Mucosa of gallbladder (tissue), 1 donor: ENCODE measurements around the gene RANBP6. TPM values are rescaled to one million over a fixed set of nuclear protein-coding genes. Genes with fewer than 3 reads are reported as not detected.

Experiments
- DNase-seq: peaks from one replicate; pipeline ENCODE4 v3.0.0-alpha.2; 2020; ENCODE audit warnings: low spot score
- total RNA-seq: library from RNA; stranded (reverse); gene quantifications from one replicate; pipeline ENCODE4 v1.2.1, GENCODE V29; 2021
- donor health status: DM: no; HTN: no; CAD: no.

RANBP6 gene
- total RNA-seq, 1 donor from 2014 or later = 12.7 TPM

DNA sequence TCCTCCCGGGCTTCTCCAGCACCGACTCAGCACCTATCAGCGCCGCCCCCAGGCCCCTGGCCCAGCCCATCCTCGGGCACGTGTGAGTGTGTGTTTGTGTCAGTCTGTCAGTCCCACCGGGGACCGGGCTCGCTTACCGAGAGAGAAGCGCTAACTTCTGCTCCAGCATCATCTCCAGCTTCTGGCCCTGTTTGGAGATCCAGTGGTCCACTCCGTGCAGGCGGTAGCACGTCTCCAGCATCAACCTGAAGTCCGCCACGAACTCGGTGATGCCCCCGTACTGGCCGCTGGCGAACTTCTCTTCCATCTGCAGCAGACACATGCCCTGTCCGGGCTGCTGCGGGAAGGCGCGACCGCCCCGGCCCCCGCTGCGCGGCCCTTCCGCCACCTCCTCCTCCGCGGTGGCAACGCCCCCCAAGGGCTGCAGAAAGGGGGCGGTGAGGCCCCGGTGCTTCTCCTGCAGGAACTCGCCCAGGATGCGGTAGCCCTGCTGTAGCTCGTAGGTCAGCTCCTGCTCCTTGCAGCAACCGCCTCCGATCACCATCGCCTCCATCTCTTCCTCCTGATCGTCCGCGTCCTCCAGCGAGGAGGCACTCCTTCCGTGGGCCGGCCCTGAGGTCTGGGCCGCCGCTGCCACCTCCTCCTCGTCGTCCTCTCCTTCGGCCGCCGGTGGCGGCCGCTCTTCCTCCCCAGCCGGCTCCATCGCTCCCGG is 8.2 kb downstream of the RANBP6 start:
- DNase-seq = peak; percentile 82

DNA sequence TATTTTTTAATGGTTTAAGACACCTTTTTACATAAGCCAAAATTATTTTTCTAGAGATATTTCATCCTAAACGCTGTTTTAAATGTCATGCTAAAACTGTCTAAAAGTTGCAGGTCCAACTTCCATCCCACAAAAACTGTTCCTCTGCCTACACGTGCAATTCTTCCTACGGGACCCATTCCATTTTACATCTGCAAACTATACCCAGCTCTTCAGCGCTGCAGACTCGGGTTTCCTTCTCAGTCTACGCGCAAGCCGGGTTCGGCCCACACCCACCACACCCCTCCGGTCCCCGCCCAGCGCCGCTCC is 8.7 kb downstream of the RANBP6 start:
- DNase-seq = no peak

DNA sequence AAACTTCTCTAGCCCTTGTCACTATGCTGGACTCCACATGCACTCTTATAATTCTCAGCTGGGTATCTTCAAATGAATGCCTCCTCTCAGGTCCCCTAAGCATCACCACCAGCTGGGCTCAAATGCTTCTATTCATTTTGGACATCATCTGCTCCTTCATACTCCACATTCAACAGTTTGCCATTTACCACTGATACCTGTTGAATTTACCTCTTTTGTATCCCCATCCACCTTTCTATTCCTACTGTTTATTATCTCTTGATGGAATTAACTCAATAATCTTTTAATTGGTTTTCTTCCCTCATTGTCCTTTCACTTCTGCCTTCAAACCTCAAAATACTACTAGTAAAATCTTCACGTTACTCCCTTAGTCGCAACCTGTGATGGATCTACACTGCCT is 14.5 kb downstream of the RANBP6 start:
- no peak for DNase-seq

DNA sequence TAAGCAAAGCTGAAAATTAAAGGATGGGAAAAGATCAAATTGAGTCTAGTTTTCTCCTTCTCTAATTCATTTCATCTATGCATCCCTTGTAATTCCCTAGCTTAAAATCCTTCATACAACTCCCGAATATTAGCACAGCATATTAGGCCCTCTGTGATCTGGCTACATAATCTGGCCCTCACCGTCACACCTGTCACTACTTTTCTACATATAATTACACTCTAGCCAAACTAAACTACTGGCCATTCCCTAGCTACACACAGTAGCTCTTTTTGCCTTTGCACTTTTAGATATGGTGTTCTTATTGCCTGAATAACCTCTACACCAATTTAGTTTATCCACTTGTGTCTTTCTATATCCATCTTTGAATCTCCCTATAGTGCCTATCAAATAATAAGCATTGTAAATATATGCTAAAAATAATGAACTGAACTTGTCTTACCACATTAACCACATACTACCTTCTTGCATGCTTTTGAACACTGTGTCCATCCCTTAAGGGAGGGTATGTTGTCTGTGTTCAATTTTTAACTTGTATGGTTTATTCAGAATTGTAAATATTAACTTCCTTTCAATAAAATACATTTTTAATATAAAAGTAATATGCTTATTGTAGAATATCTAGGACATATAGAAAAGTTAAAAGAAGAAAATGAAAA is 15.9 kb downstream of the RANBP6 start:
- DNase-seq = no peak

DNA sequence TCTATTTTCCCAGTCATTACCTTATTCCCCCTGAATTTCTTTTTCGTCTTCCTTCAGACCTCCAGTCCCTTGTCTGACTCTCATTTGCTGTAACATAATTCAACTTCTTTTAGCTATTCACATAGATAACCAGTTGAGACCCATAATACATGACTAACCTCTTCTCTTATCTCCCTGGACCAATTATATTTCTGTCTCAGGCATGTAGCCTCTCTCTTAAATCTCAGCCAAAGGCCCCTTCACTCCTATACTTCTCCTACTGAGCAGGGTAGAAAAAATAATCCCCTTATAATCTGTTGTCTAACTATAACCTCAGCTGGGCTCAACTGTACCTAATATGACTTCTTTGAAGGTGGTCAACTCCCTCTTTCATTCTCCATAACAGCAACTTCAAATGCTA is 20.9 kb downstream of the RANBP6 start:
- DNase-seq = no peak

DNA sequence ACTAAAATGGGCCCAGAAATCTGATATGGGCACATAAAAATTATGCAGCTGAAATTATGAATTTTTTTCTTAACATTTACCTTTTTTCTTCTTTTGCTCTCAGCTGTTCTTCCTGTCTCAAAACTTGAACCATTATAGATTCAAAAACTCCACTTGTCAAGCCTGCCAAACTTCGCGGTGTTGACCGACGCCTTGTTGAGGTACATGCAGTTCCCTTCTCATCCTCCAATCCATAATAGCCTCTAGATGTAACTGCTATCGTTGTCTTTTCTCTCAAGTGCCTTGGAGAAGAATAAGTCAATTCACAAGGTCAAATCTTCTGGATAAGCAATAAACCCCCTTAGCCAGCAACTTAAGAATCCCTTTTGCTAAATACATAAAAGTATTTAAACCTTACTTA is 27.2 kb downstream of the RANBP6 start:
- no peak for DNase-seq

DNA sequence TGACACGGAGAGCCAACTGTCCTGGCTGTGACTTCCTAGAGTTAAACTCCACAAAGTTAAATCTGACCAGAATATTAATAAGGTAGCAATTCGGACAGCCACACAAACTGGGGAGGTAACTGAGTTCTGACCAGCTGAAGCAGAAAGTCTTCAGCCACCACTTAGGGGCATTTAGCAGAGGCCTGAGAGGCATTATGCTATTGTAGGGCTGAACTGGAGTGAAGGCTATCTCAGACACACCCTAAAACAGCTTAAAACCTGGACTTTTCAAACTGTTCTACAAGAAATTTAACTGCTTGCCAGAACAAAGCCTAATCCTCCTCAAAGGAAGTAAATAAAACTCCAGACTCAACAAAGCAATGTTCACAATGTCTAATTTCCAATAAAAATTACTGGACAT is 32.4 kb downstream of the RANBP6 start:
- no peak for DNase-seq

DNA sequence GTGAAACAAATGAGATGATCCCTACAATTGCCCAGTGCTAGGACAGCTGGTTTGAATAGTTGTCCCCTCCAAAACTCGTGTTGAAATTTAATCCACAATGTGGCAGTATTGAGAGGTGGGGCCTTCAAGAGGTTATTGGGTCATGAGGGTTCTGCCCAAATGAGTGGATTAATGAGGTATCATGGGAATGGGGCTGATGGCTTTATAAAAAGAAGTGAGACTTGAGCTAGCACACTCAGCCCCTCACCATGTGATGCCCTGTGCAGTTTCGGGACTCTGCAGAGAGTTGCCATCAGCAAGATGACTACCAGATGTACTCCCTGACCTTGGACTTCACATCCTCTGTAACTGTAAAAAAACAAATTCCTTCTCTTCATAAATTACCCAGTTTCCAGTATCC is 33.1 kb downstream of the RANBP6 start:
- DNase-seq = no peak

DNA sequence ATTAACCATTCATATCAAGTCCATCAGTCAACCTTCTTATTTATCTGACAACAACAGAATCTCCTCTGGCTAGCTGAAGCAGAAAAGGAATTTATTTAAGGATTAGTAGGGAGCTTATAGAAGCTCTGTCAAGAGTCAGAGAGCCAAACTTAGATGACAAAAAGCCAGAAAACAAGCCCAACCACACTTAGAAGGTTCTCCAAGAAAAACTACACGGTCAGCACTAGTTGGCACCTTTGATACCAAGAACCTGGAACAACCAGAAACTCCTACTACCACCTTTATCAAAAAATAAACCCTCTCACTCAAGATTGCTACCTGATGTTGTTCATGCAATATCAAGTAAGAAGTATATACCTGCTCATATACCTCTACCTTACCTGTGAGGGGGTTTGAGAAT is 36.9 kb downstream of the RANBP6 start:
- no peak for DNase-seq

DNA sequence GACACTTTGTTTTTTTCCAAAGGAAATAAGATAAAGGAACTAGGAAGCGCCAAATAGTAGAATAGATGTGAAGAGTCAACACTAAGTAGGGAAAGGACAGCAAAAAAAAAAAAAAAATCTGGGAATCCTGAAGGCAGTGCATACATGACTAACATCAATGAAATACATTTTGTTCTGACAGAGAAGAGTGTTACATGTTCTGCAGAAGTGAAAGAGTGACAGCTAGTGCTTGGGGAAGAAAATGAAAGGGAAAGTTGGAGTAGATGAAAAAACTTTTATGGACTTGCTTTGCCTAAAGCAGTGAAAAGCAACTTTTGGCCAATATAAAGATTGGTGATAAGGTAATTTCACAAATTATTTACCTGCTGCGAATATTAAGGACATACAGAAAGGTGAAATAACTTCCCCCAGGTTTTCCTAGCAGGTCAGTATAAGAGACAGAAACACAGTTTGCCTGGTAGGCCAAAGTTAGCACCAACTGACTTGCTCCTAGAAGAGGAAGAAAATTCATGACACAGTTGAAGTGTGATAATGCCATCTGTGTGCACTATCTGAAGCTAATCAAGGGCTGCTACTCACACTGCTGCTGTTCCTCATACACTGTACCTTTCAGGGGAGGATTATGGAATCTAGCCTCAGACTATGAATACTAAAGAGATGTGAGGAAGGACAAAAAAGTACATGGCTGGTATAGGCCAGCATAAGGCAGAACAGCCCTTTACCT is 38.6 kb downstream of the RANBP6 start:
- DNase-seq = no peak

DNA sequence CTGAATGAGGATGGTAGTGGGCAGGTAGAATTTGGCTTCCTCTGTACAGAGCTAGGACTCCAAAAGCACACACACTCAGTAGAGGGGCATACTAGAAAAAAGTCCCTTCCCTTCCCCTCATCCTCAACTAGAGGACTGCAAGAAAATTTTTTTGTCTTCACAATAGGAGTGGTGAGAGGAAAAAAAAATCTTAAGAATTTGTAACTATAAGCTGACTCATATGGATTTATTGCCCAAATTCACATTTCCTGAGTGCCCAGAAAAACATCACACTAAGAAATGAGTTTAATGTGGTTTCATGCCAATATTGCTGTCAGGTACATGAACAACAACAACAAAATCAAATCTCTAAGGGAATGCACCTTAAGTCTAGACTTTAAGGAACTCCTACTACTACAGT is 43.7 kb downstream of the RANBP6 start:
- DNase-seq = no peak

Other genes with a start within 250 kb of the RANBP6 start
- gene ERMP1, start 182.5 kb downstream of the RANBP6 start, total RNA-seq = 61.3 TPM
- not detected for gene MLANA, start 124.7 kb downstream of the RANBP6 start, total RNA-seq
- 17.7 TPM for gene IL33, start 200.2 kb upstream of the RANBP6 start, total RNA-seq